PC-3 (cell line): ENCODE measurements around the gene S100A7. TPM values are rescaled to one million over a fixed set of nuclear protein-coding genes. Genes with fewer than 3 reads are reported as not detected.

Experiments
- ATAC-seq: fragments of 200-7000 bp; cut with Tn5 transposase; 2 replicates; pipeline ENCODE4 v1.9.1; 2020; ENCODE audit warnings: mild to moderate bottlenecking, moderate library complexity
- BruUV-seq: library from RNA; stranded (reverse); fragments of 400-500 nt; replicated peaks from 2 replicates; lab custom pipeline; 2021; lab: Mats Ljungman, UMichigan
- CTCF ChIA-PET: fragments of 300-600 bp; sonication (Branson Sonifier 250); formaldehyde crosslinking; loops from one replicate; lab custom pipeline; 2022; ENCODE audit warnings: antibody characterized with exemption; lab: Charles Lee
- POLR2A ChIA-PET: fragments of 300-600 bp; sonication (Branson Sonifier 250); formaldehyde crosslinking; loops from one replicate; lab custom pipeline; 2022; ENCODE audit warnings: antibody characterized with exemption; ENCODE audit not compliant: unreplicated experiment; lab: Charles Lee
- DNase-seq: peaks from one replicate; pipeline ENCODE4 v3.0.0-alpha.2; 2015
- H2AFZ ChIP-seq: fragments of 300-600 bp; sonication (generic); 2 replicates; pipeline ENCODE4 v1.6.0; 2016; ENCODE audit warnings: antibody characterized with exemption, low read length
- H3F3A ChIP-seq: fragments of 300-600 bp; sonication (generic); one replicate; pipeline ENCODE4 v1.6.0; 2017; ENCODE audit warnings: antibody characterized with exemption, low read length, control low read depth, mild to moderate bottlenecking; ENCODE audit not compliant: unreplicated experiment
- H3K27ac ChIP-seq: fragments of 300-600 bp; sonication (generic); 2 replicates; pipeline ENCODE4 v1.5.1; 2016; ENCODE audit warnings: mild to moderate bottlenecking, low read length
- H3K27me3 ChIP-seq: fragments of 300-600 bp; sonication (generic); 2 replicates; pipeline ENCODE4 v1.6.1; 2016; ENCODE audit warnings: low read length, mixed read lengths
- H3K36me3 ChIP-seq: fragments of 300-600 bp; sonication (generic); 2 replicates; pipeline ENCODE4 v1.6.1; 2016; ENCODE audit warnings: low read depth, mixed run types, low read length, mixed read lengths
- H3K4me1 ChIP-seq: fragments of 300-600 bp; sonication (generic); 2 replicates; pipeline ENCODE4 v1.5.1; 2016; ENCODE audit warnings: low read length; ENCODE audit not compliant: insufficient read depth
- H3K4me2 ChIP-seq: fragments of 300-600 bp; sonication (generic); 2 replicates; pipeline ENCODE4 v1.6.0; 2016; ENCODE audit warnings: low read length
- H3K4me3 ChIP-seq: fragments of 300-600 bp; sonication (generic); 2 replicates; pipeline ENCODE4 v1.5.1; 2016; ENCODE audit warnings: mild to moderate bottlenecking, low read length, mixed read lengths
- H3K79me2 ChIP-seq: fragments of 300-600 bp; sonication (generic); 2 replicates; pipeline ENCODE4 v1.6.1; 2017; ENCODE audit warnings: low read length, mixed read lengths
- H3K9ac ChIP-seq: fragments of 300-600 bp; sonication (generic); 2 replicates; pipeline ENCODE4 v1.6.0; 2016; ENCODE audit warnings: mild to moderate bottlenecking, low read length
- H3K9me2 ChIP-seq: fragments of 300-600 bp; sonication (generic); replicated peaks from 2 replicates; pipeline ENCODE4 v1.6.1; 2016; ENCODE audit warnings: mixed run types, low read length, mixed read lengths
- H3K9me3 ChIP-seq: fragments of 300-600 bp; sonication (generic); 2 replicates; pipeline ENCODE4 v1.6.1; 2016; ENCODE audit warnings: low read length, mixed read lengths
- H4K20me1 ChIP-seq: fragments of 300-600 bp; sonication (generic); 2 replicates; pipeline ENCODE4 v1.6.1; 2016; ENCODE audit warnings: low read length, mixed read lengths
- EZH2 ChIP-seq: fragments of 300-600 bp; sonication (generic); IDR thresholded peaks from one replicate; pipeline ENCODE4 v1.6.1; 2017; ENCODE audit warnings: antibody characterized with exemption, mild to moderate bottlenecking, low read length; ENCODE audit not compliant: unreplicated experiment
- EZH2phosphoT487 ChIP-seq: fragments of 300-600 bp; sonication (generic); IDR thresholded peaks from 2 replicates; pipeline ENCODE4 v1.6.1; 2018; ENCODE audit warnings: mild to moderate bottlenecking, antibody characterized with exemption, low read length, borderline replicate concordance
- intact Hi-C: fragments of 100-400 bp; cut with micrococcal nuclease; formaldehyde crosslinking; loops from 2 replicates; pipeline ENCODE4 v1.9.0; 2023
- total RNA-seq: library from RNA; depleted of rRNA; stranded (reverse); fragments of >200 nt; gene quantifications from 2 replicates; pipeline ENCODE4 v1.2.3, GENCODE V29; 2014
- TF ChIP-seq, protein P1 (sequence below): fragments of 300-600 bp; sonication (generic); conservative IDR thresholded peaks from 2 replicates; pipeline ENCODE4 v1.5.1; 2017; ENCODE audit warnings: antibody characterized with exemption, low read depth, mild to moderate bottlenecking, low read length

The S100A7 gene
- total RNA-seq, 1 experiment from 2014 or later, result not detected

GRCh38 chr1:153493343-153493960 is 33.0 kb upstream of the S100A7 start:
- no peak overlapping the region for H2AFZ ChIP-seq
- intact Hi-C loops, result no loop called here
- POLR2A ChIA-PET, result no interaction called here

GRCh38 chr1:153490272-153491051 is 30.0 kb upstream of the S100A7 start:
- Histone ChIP-seq H3K79me2 (no peaks in the 10 kb centered on the region), H3K27me3 (no peaks in the 10 kb centered on the region), H3K4me2 (peak overlapping the region; percentile 65), H3K4me3 (peak overlapping the region; percentile 14; the same call in 1 of the 2 replicates), H3K9ac (peak overlapping the region; percentile 50), H3K9me2 (no peaks in the 10 kb centered on the region), H4K20me1 (no peaks in the 10 kb centered on the region), H3K36me3 (no peaks in the 10 kb centered on the region), H2AFZ (peak overlapping the region; percentile 63), H3K27ac (peak overlapping the region; percentile 90), H3K9me3 (no peaks in the 10 kb centered on the region), H3F3A (no peaks in the 10 kb centered on the region), H3K4me1 (peaks cover 25% of the 10 kb centered on the region)
- ChIA-PET CTCF (interaction anchor here (0.7 to 1.1 kb wide), 2 partner anchors 135 to 137 kb away, joined by 4 to 5 read pairs; no protein-coding TSS in a partner anchor), POLR2A (no interaction called here)
- peak; percentile 99 for DNase-seq
- TF ChIP-seq EZH2 (no peak), EZH2phosphoT487 (no peak)
- TF ChIP-seq, protein P1, sequence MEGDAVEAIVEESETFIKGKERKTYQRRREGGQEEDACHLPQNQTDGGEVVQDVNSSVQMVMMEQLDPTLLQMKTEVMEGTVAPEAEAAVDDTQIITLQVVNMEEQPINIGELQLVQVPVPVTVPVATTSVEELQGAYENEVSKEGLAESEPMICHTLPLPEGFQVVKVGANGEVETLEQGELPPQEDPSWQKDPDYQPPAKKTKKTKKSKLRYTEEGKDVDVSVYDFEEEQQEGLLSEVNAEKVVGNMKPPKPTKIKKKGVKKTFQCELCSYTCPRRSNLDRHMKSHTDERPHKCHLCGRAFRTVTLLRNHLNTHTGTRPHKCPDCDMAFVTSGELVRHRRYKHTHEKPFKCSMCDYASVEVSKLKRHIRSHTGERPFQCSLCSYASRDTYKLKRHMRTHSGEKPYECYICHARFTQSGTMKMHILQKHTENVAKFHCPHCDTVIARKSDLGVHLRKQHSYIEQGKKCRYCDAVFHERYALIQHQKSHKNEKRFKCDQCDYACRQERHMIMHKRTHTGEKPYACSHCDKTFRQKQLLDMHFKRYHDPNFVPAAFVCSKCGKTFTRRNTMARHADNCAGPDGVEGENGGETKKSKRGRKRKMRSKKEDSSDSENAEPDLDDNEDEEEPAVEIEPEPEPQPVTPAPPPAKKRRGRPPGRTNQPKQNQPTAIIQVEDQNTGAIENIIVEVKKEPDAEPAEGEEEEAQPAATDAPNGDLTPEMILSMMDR, result no peak
- intact Hi-C loops, result loop anchor here (1.0 kb wide), 1 partner anchor 138 kb away; no protein-coding TSS in a partner anchor
- BruUV-seq, result no TSS peak
- ATAC-seq, result peak; percentile 79

More at GRCh38 chr1:153493343-153493960, 33.0 kb upstream of the S100A7 start:
- Histone ChIP-seq H3F3A (no peaks in the 10 kb centered on the region), H3K4me2 (no peak overlapping the region), H3K27me3 (no peaks in the 10 kb centered on the region), H4K20me1 (no peaks in the 10 kb centered on the region), H3K9ac (no peak overlapping the region), H3K4me1 (peaks cover 25% of the 10 kb centered on the region), H3K4me3 (no peak overlapping the region), H3K79me2 (no peaks in the 10 kb centered on the region), H3K36me3 (no peaks in the 10 kb centered on the region), H3K9me3 (no peaks in the 10 kb centered on the region), H3K27ac (no peak overlapping the region), H3K9me2 (no peaks in the 10 kb centered on the region)
- CTCF ChIA-PET, result interaction anchor here (0.6 to 2.7 kb wide), 4 partner anchors 89 to 140 kb away, joined by 4 to 13 read pairs (median 6); partner anchors contain the start of gene S100A9
- ATAC-seq (no peak), DNase-seq (no peak)
- no TSS peak for BruUV-seq
- TF ChIP-seq, protein P1, result no peak
- TF ChIP-seq EZH2phosphoT487 (no peak), EZH2 (no peak)
